HG03575 (cell line): Measurements from ENCODE around the gene EMC9.

Experiments
- ATAC-seq: cut with Tn5 transposase; IDR thresholded peaks from one replicate; pipeline ENCODE4 v1.9.1; 2021; ENCODE audit not compliant: unreplicated experiment, insufficient number of reproducible peaks, low FRiP score; ENCODE audit errors: extremely low read depth

The EMC9 gene, protein sequence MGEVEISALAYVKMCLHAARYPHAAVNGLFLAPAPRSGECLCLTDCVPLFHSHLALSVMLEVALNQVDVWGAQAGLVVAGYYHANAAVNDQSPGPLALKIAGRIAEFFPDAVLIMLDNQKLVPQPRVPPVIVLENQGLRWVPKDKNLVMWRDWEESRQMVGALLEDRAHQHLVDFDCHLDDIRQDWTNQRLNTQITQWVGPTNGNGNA

DNA sequence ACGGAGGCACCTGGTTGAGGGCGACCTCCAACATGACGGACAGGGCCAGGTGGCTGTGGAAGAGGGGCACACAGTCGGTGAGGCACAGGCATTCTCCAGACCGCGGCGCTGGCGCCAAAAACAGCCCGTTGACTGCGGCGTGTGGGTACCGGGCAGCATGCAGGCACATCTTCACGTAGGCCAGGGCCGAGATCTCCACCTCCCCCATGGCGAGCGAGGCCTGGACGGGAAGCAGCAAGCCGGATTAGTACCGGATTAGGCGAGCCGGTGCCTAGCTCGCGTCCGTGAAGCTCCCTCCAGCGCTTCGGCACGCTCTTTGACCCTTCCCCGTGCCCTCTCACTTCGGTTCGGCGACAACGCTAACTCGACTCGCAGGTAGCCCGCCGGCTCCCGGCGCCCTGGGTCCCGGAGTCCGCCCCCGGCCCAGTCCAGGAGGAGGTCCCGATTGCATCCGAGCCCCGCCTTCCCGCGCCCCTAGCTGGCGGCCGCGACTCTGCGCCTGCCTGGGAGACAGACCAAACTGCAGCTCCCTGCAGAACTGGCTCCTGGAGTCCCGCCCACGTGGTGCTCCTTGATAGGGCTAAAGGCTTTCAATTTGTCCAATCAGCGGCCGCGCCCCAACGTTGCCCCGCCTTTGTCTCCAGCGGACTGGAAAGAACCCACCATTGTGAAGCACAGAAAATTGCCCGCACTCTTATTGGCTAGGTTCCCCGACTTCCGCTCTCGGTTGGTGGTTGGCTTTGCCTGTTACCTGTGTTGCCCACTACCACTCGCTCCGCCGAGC lies at the start of gene EMC9:
EMC9 (minus strand) TSS at position 495 of the 784 bp plus-strand sequence; CDS start at position 208, 287 bp downstream.
- ATAC-seq = peak; percentile 48

DNA sequence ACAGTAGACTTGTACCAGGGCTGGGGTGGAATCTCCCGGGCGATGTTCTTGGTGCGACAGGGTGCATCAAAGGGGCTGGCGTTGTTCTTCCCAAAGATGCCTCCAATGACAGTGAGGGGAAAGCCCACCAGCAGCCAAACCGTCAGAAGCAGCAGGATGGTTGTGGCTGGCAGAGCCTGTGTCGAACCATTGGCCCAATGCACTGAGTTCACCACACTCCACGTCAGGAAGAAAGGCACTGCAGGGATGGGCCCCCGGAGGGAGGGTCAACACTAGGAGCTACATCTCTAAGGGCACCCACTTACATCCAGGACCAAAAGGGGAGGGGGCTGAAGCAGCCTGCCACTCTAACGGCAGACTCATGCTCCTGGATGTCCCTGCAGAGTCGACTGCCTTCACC lies 49.0 kb upstream of the EMC9 start:
- ATAC-seq = no peak

DNA sequence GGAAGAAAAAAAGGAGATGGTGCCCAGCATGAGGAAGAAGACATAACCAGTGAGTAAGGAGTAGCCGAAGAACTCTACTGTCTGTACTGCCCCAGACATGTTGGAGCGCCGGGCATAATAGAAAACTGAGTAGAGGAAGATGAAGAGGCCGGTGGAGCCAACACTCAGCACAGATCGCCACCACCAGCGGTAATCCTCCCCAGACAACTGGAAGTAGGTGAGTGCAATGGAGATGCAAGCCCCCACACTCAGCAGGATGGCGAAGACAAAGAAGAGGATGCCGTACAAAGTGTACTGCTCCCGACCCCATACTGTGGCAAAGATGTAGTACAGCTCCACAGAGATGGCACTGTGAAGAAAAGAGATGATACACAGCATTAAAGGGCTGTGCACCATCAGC lies 48.1 kb upstream of the EMC9 start:
- ATAC-seq = no peak

DNA sequence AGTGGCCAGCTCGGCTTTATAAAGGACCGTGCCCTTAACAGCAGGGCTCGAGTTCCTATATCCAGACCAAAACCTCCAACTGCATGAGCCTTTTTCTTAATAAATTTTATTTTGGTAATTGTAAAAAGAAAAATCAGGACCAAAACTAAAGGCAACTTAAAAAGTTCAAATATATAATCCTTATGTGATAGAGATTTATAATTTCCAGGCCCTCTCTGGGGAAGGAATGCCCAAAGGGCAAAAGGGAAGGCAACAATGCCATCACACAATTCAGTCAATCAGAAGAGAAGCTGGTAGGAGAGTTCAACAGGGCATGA lies 47.6 kb upstream of the EMC9 start:
- ATAC-seq = no peak

DNA sequence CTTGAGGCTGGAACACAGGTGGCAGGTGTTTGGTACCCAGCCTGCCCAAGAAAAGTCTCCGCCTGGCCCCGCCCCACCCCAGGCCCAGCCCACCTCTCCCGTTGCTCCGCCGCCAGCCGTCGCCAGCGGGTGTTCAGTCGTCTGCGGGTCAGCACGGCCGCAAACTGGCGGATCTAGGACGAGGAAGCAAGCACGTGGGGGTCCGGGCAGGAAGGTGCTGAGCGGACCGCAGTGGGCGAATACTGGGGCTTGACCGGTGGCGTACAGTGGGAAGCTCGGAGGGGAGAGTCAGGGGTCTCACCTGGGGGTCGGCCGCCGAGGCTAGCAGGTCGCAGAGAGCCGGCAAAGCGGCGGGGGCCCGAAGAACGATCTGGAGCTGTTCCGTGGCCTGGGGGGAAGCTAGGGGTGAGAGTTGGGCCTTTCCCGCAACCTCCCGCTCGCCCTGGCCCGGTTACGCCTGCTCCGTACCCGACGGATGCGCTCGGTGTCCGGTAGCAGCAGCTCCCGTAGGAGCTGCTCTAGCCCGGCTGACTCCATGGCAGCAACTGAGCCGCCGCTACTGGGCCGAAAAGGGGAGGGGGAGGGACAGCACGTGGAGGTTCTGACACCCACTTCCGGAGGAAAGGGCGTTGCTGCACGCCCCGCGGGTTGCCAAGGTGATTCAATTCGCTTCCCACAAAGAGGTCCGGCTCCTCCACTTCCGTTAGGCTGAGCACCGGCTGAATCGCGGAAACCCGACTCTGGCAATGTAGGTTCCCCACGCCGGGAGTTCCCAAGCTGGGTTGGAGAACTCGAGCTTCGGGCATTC lies 47.1 kb upstream of the EMC9 start, which contains the start of gene IPO4:
IPO4 (minus strand) TSS at position 566 of the 808 bp plus-strand sequence; CDS start at position 537, 29 bp downstream.
- ATAC-seq = peak; percentile 62

DNA sequence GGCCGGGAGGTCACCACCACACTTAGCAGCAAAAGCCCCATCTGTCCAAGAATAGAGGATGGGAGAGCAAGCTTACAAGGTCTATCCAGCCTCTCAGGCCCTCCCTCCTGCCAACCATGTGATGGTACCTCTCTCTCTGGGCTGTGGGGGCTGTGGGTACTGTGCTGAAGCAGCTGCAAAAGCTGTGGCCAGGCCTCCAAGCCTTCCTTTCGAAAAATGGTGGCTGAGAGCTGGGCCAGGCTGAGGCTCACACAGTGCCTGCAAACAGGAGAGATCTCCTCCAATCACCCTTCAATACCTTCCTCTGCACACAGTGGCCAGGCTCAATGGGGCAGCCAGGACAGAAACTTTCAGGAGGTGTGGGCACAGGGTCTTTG lies 46.1 kb upstream of the EMC9 start:
- no peak for ATAC-seq

DNA sequence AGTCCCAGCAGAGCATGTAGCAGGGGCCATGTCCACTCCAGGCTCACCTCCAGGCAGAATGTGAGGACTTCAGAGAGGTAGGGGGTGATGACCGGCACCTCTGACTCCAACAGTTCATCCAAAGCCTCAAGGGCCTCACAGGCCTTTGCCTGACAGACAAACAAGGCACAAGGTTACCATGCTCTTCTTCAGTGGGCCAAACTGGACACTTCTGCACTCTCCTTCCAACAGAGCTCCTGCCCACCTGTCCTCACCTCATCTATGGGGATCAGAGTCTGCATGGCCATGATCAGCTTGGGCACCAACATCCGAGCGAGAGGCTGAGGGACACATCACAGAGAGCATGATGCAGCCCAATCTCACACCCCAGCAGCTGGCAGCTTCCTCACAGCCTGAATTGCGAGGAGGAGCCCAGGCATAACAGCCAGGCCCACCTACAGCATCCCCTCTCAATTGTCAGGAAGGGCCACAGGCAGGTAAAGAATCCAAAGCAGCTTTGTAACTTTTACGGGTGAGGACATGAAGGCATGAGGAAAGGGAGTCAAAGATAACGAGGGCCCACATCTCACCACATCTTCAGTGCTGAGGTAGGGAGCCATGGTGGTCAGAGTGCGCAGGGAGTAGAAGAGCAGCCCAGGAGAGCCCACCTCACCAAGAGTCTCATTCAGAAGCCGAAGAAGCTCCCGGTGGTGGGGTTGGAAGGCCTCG lies 45.6 kb upstream of the EMC9 start:
- ATAC-seq = no peak

DNA sequence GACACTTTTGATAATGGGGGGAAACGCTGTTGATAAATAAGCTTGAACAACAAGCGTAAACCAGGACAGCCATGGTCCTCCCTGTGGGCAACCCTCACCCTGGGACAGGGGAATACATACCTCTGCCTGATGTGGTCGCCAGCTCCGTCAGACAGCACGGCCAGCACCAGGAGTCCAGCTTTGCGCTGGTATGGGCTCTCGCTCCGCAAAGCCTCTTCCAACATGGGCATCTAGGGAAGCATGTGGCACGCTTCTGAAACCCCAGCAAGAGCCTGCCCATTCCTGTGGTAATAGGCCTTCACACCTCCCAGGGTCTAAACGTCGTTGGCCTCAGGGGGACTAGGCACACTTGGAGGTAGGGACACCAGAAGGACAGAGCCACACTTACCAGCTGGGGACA lies 44.4 kb upstream of the EMC9 start:
- no peak for ATAC-seq

DNA sequence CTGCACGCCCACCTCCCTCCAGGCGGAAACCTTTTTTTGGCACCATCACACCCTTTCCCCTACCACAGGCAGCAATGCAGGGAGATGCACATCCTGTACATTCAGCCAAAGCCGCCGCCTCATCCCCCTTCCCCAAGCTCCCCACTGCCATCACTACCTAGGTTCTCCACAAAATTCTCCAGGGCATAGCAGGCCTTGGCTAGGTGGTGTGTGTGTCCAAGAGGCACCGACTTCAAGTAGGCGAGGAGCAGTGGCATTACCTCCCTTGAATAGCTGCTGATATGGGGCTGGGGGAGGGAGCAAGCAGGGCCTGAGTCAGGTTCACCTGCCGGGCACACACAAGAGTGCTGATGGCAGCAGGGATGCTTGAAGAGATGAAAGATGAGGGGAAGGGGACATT lies 43.6 kb upstream of the EMC9 start:
- no peak for ATAC-seq

DNA sequence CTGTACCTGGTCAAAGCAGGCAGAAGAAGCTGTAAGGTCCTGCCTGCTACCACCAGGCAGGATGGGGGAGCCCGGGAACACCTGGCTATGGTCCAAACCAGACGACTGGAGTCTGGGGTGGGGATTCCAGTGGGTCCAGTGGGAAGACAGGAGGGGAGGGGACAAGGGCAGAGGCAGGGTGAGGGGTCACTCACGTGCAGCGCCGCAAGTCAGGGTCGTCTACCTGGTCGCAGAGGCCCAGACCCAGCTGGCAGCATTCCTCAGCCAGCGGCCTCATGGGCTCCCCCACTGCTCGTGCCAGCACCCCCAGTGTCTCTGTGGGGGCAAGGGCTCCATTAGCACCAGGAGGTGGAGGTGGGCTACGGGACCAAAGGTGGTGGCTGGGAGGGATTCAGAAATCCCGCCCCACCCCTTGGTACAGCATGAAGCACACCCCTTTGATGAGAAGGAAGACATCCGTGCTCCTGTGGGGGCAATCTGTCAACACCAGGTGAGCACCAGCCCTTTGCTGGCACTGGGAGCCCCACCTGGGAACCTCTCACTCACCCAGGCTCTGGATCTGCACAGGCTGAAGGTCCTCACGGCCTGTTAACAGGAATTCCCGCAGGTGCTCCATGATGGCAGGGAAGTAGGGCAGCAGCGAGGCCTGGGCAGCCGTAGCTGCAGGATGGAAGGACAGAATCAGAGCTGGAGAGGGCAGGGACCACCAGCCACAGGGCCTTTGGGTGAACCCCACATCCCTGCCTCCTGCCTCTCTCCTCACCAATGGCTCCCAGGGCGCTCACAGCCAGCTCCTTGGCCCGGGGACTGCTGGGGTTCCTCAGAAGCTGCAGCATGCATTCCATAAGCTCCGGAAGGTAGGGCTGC lies 42.9 kb upstream of the EMC9 start:
- no peak for ATAC-seq

DNA sequence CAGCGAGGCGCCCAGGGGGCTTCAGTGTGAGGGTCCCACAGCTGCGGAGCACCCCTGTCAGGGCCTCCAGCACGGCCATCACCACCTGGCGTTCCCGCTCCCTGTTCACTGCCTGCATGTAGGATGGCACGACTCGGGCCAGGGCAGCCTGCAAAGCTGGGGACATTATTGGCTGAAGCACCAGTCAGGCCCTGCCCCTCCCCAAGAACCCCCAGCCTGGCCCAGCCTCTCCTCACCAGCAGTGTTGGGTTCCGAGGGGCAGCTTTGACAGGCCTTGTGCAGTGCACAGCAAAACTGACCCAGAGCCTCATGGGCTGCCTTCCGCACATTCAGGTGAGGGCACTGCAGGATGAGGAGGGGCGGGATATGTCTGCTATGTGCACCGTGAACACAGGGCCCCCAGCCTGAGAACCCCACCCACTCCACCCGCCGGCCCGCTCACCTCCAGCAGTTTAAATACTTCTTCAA lies 41.7 kb upstream of the EMC9 start:
- ATAC-seq = no peak

DNA sequence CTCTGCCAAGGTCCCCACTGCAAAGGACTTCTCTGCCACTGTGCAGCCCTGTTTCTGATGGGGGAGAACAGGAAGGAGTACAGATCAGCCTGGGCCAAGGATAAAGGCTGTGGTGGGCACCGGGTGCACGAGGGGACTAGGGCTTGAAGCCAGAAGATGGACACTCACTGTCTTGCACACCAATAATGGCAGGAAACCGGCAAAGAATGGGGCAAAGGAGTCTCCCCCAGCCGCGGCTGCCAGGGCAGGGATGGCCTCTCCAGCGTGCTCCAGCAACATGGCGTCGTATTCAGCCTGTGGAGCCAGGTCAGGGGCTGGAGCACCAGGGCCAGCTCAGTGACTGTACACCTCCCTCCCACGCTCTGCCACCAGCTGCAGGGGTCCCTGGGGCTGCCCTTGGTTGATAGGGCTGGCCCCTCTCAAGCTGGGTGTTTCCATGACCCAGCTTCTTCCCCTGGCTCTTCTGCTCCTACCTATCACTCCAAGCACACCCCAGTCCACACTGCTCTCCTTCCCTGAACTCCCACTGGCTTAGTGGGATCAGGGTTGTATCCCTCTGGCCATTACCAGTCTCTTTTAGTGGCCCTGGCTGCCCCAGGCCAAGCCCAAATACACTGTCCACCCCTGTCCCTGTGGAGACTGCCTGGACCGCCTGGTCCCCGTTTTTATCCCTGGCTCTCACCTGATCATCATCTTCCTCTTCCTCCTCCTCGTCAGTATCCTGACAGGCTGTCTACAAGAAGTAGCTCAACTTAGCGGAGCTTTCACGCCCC lies 40.9 kb upstream of the EMC9 start:
- ATAC-seq = no peak

DNA sequence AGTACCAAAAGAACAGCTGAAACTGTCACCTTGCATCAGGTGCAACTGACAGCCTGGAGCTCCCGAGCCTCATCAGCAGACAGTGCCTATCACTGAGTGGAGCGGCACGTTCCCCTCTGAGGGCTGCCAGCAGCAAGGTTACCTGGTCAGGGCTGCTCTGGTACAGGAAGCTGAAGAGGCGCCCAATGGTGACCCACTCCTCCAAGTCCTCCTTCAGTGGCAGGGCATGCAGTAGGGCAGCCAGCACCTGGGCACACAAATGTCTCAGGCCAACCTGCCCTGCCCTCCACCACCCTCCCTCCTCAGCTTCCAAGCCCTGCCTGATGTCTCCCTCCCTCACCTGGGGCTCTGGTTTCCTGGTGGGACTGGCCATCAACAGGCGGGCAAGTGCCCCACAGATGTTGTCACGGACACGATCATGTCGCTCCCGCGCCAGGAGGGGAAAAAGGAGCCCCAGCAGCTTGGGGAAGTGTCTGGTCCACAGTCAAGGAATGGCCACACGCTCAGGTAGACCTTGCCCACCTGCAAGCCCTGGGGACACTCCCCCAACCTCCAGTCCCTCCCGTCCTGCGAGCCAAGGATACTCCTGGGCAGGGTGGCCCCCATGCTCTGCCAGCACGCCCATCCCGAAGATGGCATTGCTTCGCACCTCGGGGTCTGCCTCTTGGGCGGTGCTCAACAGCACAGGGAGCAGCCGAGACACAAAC lies 40.1 kb upstream of the EMC9 start:
- no peak for ATAC-seq

DNA sequence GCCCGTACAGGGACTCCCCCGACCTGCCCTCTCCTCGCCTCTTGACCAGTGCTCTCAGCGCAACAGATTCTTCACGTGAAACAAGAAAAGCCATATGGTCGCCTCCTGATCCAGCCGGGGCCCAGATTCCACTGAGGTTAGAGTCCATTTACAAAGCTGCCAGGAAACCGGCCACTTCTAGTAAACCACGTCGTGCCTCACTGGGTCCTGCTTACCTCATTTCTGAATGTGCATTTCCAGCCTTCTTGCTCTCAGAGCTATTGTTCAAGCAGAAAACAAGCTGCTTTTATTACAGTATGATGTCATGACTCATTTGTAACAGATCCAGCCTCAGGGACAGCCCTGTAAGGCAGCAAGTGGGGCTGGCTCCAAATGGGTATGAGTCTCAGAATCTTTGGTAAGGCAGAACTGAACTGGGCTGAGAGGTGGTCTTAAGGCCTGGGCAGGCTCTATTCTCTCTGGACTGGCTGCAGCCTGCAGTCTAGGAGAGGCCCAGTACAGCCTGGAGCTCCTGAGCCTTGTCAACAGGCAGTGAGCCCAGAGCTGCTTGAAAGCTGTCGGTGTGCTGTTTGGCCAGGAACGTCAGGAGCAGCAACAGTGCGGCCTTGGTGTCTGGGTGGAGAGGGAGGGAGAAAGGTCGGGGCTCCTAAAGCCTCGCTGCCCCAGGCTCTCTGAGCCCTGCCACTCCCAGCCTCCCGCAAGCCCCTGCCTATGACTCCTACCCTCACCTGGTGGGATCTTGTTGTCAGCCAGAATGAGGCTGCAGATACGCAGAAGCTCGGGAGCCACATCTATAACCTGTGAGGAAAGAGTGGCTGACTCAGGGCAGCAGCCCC lies 38.8 kb upstream of the EMC9 start:
- no peak for ATAC-seq

DNA sequence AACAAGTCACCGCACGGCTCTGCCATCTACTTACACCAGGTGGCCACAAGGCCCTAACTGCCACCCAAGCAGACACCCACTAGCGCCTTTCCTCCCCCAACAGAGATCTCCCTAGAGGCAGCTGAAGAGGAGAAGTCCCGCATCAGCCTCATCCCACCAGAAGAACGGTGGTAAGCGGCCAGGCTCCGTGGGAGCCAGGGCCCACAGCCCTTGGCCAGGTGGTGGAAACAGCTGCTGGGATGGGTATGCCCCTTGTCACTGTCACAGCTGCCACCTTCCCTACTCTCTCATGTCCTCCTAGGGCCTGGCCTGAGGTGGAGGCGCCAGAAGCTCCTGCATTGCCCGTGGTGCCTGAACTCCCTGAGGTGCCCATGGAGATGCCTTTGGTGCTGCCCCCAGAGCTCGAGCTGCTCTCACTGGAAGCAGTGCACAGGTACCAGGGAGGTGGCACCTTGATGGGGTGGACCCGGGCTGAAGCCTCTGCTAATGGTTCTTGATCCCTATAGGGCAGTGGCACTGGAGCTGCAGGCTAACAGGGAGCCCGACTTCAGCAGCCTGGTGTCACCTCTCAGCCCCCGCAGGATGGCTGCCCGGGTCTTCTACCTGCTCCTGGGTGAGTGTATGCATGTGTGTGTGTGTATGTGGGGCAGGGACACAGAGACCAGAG lies 38.0 kb upstream of the EMC9 start:
- no peak for ATAC-seq
